ENCODE measurements around the gene TARBP1.

The TARBP1 gene

DNA sequence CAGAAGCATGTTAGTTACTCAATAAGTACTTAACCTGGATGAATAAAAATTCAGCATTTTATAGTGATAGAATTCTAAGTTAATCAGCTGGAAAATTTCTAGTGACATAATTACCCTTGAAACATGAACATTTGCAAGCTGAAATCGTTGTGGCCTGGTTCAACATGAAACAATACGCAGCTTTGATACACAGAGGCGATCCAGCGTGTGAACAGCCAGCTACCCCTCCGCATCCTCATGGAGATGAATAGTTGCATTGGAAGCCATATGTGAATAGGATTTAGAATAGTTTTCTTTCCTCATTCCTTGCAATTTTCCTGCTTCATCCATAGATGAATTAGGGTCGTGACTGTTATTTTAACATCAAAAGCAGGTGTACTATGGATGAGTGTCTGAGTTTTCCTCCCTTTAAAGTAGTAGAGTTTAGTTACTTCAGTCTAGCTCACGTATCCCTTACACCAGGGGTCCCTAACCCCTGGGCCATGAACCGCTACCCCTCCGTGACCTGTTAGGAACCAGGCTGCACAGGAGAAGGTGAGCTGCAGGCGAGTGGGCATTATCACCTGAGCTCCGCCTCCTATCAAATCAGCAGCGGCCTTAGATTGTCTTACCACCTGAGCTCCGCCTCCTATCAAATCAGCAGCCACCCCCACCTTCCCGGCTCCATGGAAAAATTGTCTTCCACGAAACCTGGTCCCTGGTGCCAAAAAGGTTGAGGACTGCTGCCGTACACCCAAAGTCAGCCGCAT lies 6.2 kb upstream of the TARBP1 start:
- DNase-seq (ENCODE audit: low read depth): no peak

DNA sequence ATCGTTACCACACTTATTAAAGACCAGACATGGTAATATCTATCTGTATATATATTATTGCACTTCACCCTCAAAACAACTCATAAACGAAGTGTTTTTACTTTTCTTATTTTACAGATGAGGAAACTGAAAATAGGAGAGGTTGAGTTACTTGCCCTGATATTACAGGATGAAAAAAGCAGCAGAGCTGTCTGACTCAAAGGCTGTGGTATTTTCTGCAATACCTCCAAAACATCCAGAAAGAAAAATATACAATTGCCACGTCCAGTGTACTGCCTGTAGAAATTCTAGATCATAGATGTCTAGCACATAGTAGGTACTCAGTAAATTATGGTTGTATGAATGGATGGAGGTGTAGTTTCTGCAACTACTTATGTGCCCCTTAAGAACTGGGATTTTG lies 5.2 kb upstream of the TARBP1 start:
- no peak for DNase-seq (ENCODE audit: low read depth)

DNA sequence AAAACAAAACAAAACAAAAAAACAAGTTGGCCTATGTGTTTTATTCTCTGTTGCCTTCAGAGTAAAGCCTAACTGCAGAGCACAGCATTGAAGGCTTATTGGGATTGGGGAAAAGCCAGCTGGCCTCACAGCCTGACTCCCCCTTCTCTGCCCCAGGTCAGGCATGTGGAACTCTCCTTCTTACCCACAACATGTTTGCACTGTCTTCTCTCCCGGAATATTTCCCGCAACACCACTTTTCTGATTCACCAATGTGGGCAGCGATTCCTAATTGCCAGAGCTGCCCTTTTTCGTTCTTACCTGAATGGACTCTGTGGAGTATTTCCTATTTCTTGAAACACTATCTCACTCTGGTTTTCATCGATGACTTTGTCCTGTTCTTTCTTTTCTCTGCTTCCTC lies 2.8 kb upstream of the TARBP1 start:
- no peak for DNase-seq (ENCODE audit: low read depth)

DNA sequence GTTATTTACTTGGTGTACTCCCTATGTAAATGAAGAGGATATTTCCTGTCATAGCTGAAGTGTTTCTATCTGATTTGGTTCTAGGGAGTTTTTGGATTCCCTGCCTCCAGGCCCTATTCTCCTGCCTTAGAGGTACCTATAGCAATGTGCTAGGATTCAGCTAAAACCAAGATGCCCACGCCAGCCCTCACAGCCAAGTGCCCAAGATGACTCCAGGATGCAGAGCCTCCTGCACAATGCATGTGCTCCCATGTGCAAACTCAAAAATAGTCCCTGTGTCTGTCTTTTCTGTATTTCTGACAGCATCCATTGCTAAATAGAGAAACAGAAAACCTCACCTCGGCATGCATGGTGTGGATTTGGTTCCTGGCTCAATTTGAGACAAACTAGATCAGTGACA lies 887 bp upstream of the TARBP1 start:
- no peak for DNase-seq (ENCODE audit: low read depth)

DNA sequence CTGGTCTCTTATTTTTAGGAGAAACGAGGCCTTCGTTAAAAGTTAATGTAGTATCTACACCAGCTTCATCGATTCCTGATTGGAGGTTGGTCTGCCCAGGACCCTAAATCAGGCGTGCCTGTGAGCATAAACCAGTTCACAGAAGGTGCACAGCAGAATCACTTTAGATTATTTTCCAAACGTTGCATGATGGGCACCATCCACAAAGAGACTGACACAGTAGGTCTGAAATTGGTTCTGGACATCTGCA lies 256 bp upstream of the TARBP1 start:
- DNase-seq (ENCODE audit: low read depth): no peak

DNA sequence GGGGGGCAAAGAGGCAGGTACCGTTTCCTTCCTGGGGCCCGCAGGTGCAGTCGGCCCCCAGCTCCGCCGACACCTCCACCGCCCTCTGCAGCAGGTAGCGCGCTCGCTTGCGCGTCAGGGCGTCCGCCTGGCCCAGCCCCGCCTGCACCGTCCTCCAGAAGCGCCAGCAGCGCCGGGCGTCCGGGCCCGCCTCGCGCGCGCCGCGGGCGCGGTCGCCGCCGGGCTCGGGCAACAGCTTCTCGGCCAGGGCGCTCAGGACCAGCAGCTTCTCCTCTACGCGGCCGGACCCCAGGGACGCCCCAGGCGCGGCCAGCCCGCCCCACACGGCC lies 863 bp downstream of the TARBP1 start:
- peak; percentile 54 for DNase-seq (ENCODE audit: low read depth)

DNA sequence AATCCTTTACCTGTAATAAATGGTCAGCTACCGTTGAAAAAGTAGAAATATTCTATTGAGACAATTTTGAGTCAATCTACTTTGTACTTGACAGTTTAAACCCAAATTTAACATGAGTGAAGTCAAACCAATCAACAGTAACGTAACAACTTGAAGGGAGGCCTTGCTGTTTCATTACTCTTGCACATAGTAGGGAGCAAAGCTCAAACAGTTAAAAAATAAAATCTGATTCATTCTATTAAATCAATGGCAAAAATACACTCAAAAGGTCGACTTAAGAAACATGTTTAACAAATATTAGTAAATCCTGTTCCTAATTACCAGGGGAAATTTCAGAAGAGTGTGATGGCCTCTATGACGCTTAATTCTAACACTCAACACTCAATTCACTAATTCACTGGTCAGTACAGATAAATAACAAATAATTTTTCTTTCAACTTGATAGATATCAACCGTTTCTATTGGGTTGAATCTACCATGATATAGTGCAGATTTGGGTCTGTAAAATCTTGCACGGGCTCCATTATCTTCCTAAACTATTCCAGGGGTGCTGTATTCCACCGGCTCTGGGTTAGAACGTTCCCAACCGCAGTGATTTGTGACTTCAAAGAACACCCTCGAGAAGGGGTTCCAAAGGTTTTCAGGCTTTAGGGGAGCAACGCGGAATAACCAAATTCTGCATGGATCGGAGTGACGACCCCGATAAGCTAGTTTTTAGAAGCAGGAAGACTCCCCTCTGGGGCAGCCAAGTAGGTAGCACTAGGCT lies 1.4 kb downstream of the TARBP1 start:
- DNase-seq (ENCODE audit: low read depth): no peak

DNA sequence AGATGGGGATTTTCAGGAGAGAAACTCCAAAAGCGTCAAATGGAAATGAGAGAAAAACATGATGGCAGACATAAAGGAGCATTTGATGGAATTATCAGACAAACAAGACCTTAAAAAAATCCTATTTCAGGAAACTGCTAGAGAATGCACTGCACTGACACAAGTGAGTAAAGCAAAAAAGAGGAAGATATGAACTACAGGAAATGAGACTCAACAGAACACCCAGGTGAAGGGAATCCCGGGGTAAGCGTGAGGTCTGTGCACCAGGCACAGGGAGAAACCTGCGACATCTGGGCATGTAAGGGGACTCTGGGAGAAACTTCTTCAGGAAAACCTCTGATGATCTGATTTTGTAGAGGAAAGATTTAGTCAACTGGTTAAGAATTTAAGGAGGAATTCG lies 2.8 kb downstream of the TARBP1 start:
- DNase-seq (ENCODE audit: low read depth): no peak

DNA sequence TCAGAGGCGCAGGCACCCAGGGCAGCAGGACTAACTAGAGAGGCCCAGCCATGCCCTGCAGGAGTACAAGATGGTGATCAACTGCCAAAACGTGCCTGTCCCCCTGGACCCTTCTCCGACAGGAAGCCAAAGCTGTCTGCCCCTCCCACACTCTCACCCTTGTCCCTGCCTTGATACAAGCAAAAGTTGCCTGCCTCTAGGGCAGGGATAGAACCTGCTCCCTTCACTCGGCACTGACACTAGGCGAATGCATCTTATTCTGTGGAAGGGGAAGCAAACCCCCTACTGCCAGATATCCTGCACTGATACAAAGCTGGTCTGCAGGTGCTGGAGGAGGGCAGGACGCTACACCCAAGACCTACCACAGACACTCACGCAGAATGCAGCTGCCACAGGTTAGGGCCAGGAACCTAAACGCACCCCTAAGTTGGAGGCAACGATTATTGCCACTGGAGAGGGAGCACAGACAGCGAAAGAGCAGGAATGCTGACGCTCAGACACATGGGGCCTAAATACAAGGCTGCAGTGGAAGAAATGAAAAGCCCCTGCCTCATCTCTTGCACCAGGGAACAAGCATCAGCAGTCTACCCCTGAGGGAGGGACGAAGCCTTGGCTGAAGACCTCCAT lies 3.7 kb downstream of the TARBP1 start:
- DNase-seq (ENCODE audit: low read depth): no peak

DNA sequence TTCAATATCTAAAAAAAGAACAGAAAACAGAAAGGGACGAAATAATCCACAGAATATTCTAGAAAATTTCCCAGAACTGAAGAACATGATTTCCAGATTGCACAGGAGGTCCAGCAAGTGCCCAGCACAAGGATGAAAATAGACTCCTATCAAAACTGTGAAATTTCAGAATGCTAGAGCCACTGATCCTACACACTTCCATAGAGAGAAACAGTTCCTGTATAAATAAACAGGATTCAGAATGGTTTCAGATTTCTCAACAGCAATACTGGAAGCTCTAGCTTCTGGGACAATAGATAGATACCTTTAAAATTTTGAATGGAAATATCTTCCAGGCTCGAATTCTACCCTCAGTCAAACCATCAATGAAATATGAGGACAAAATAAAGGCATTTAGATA lies 4.6 kb downstream of the TARBP1 start:
- no peak for DNase-seq (ENCODE audit: low read depth)

DNA sequence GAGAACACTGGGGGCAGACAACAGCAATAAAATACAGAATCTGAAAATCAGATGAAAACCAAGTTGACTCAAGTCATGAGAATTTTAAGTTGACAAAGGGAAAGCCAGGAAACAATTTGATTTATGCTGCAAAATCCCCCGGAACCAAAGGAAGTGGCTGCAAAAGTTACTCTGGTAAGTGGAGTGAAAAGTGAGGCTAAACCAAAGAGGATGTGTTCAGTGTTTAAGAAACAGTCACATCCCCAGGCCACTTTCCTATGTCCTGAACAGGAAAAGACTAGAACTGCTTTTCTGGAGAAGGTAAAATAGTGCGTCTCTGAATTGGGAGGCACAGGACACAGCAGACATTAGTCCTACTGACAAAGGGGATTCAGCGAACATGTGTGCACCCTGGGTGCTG lies 5.9 kb downstream of the TARBP1 start:
- no peak for DNase-seq (ENCODE audit: low read depth)

DNA sequence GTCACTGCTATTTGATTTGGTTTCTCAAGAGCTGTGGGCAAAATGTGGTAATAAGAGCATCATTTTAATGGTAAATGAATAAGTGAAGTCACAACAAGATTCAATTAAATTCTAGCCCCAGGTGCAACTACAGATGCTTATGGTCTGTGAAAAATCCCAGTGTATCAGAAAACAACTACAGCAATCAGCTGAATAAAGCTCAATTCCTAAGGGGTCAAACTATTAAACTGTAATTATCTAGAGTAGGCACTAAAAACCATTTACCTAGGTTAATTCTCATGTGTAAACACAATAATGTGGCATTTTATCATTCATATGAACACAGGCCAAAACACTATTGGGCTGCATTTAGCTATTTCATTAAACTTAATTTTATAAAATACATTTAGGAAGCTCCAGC lies 9.6 kb downstream of the TARBP1 start:
- no peak for DNase-seq (ENCODE audit: low read depth)

DNA sequence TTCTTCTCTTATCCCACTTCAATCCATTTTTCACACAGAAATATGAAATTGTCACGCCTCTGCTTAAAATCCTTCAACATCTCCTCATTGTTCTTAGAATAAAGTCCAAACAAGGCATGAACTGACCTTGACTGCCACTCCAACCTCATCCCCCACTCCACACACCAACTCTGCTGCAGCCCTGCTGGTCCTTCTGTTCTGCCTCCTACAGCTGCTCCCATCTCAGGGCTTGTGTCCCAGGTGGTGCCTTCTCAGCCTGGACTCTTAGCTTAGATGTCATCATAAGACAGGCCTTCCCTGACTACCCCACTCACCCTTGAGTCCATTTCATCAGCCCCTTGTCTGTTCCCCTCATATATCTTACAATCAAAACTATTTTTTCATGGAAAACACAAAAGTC lies 10.4 kb downstream of the TARBP1 start:
- no peak for DNase-seq (ENCODE audit: low read depth)

DNA sequence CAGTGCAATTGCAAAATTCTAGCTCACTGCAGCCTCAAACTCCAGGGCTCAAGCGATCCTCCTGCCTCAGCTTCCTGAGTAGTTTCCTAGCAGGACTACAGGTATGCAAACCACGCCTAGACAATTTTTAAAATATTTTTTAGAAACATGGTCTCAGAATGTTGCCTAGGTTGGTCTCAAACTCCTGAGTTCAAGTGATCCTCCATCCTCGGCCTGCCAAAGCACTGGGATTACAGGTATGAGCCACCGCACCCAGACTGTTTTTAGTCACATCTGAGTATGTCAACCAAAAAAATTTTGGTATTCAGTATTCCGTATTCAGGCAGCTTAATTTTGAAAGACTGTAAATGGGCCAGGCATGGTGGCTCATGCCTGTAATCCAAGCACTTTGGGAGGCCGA lies 11.2 kb downstream of the TARBP1 start:
- DNase-seq (ENCODE audit: low read depth): no peak

DNA sequence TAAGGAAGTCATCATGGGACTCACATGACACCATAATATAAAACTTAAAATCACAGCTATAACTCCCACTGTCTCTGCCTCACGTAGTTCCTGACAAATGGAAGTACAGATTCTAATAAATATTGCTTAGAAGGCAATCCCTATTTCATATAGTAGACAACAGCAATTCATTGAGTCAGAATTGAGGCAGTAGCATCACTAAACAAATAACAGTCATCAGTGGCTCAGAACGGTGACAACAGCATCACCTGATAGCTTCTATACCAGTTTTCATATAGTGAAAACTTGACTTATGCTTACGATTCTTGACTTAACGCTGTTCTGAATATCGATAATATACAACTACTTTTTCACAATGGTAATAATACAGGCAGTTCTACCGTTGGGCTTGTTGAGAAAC lies 12.0 kb downstream of the TARBP1 start:
- DNase-seq (ENCODE audit: low read depth): no peak

DNA sequence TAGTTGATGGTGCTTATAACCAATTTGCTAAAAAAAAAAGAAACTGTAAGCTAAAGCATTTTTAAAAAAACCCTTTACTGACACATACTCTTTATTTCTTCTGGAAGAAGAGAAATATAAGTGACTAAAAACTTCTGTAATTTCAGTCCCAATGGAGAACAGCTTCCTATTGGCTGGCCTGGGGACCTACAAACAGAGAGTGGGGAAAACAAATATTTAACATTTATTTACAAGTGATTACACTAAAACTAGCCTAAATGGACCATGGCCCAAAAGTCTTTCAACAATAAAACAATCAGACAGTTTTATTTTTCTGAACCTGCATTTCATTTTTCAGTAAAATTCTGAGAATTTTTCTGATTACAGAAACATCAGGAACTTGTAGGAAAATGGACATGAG lies 15.2 kb downstream of the TARBP1 start:
- DNase-seq (ENCODE audit: low read depth): no peak

DNA sequence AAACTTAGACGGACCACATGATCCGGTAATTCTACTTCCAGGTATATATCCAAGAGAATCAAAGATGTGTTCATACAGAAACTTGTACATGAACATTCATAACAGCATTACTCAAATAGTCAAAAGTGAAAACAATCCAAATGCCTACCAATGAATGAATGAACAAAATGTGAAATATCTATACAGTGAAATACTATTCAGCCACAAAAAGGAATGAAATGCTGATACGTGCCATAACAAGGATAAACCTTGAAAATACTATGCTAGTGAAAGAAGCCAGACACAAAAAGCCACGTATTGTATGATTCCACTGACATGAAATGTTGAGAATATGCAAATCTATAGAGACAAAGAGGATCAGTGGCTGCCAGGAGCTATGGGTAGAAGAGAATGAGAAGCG lies 18.3 kb downstream of the TARBP1 start:
- no peak for DNase-seq (ENCODE audit: low read depth)

DNA sequence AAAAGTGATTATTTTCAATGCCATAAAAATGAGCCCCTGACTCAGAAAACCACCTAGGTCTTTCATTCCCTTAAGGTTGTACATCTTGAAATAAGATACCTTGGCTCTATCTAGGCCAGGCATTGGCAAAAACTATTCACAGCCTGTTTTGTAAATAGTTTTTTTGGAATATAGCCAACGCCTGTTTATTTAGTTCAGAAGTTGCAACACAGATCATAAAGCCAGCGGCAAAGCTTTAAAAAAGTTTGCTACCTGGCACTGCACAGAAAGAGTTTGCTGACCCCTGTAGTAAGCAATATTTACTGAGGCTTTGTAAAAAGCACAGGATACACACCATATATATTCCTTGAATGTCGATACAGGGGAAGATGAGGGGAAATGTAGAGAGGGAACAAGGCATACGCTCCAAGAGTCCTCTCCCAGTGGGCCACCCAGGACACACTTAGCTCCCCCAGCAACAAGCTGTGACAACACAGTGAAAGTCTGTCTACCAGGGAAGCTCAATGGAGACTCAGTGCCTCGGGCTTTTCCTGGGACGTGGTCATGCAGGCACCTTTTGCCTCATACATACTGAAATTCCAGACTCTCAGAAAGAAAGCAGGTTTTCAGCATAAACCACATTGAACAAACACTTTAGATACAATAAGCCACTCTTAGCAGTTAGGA lies 20.5 kb downstream of the TARBP1 start:
- DNase-seq (ENCODE audit: low read depth): no peak

DNA sequence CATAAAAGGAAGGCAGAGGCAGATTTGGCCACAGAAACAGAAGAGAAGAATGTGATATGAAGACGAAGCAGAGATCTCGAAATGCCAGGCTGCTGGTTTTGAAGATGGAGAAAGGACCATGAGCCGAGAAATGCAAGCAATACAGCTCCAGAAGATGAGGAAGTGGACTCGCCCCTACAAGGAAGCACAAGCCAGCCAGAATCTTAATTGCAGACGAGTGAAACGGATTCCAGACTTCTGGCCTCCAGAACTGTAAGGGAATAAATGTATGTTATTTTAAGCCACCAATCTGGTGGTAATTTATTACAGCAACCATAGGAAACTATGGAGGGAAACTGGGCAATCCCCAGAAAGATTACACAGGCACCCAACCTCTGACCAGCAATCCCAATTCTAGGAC lies 24.1 kb downstream of the TARBP1 start:
- no peak for DNase-seq (ENCODE audit: low read depth)

DNA sequence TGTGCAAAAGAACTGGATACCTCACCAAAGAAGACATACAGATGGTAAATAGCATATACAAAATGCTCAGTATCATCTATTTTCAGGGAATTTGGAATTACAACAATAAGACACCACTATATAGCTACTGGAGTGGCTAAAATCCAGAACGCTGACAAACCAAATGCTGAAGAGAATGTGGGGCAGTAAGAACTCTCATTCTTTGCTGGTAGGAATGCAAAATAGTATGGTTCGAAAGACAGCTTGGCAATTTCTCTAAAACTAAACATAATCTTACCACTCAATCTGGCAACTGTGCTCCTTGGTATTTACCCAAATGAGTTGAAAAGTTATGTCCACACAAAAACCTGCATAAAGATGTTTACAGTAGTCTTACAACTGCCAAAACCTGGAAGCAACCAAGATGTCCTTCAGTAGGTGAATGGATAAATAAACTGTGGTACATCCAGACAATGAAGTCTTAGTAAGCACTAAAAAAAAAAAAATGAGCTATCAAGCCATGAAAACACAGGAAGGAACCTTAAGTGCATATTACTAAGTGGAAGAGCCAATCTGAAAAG lies 26.5 kb downstream of the TARBP1 start:
- DNase-seq (ENCODE audit: low read depth): no peak

DNA sequence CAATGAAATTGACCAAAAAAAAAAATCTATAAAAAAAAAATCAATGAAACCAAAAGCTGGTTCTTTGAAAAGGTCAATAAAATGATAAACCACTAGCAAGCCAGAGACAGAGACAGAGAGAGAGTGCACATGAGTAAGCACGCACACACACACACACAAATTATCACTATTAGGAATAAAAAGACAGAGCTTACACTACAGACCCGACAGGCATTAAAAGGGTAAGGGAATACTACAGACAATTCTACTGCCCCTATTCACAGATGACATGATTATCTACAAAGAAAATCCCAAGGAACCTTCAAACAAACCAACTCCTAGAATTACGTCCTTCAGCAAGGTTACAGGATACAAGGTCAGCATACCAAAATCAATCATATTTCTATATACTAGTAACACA lies 38.6 kb downstream of the TARBP1 start:
- DNase-seq (ENCODE audit: low read depth): no peak

DNA sequence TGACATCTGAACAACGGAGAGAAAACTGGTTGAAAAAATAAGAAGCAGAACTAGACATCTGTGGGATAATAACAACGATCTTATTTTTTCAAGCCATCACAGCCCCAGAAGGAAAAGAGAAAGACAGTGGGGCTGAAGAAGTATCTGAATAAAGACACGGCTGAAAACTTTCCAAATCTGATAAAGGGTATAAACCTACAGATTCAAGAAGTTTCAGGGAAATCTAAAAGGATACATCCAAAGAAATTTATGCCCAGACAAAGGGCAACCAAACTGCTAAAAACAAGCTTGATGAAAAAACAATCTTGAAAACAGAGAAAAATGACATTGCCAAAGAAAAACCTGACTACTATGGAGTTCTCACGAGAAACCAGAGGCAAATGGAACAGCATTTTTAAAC lies 40.4 kb downstream of the TARBP1 start:
- no peak for DNase-seq (ENCODE audit: low read depth)

All from stimulated activated CD8-positive, alpha-beta memory T cell treated with anti-CD3 and anti-CD28 coated beads, Interleukin-4, amount 100 ng/mL, for 24 hours (primary cell).